Kidney (tissue), 14 donors: ENCODE measurements around the gene POMT2. TPM values are rescaled to one million over a fixed set of nuclear protein-coding genes. Genes with fewer than 3 reads are reported as not detected.
A peak's percentile ranks its signal among the peaks of the same experiment; 100 is the strongest.
"Not testable (repeated sequence)": the region's sequence is repeated elsewhere in the genome, so short reads cannot be mapped to it uniquely, and the experiment has no call there.

Experiments
- DNase-seq, 5 donors: peaks; one replicate each; pipeline ENCODE4 v3.0.0-alpha.2; 2013 to 2020
- FAIRE-seq: peaks from 2 replicates; lab custom pipeline; 2012; peaks lifted over from hg19 to GRCh38; lab: Jason Lieb, UNC
- H3K27ac ChIP-seq, 2 donors: one replicate each; pipeline ENCODE4 v1.7.0; 2013; ENCODE audit warnings: low read depth in 2 of 2, low read length in 2 of 2, inconsistent platforms in 1 of 2
- H3K27me3 ChIP-seq: one replicate; pipeline ENCODE4 v1.7.1; 2013; ENCODE audit warnings: low read length, inconsistent platforms; ENCODE audit not compliant: control insufficient read depth, insufficient read depth
- H3K36me3 ChIP-seq, 3 donors: one replicate each; pipeline versions ENCODE4 v1.7.0 to v1.7.1; 2013; ENCODE audit warnings: low read length in 3 of 3, control low read depth in 1 of 3, inconsistent platforms in 1 of 3; ENCODE audit not compliant: insufficient read depth in 3 of 3, control insufficient read depth in 2 of 3
- H3K4me1 ChIP-seq, 3 donors: one replicate each; pipeline versions ENCODE4 v1.7.0 to v1.7.1; 2013; ENCODE audit warnings: low read length in 3 of 3, inconsistent platforms in 1 of 3, low read depth in 1 of 3; ENCODE audit not compliant: control insufficient read depth in 2 of 3, insufficient read depth in 2 of 3
- H3K4me3 ChIP-seq, 3 donors: one replicate each; pipeline versions ENCODE4 v1.7.0 to v1.8.1; 2013; ENCODE audit warnings: low read length in 3 of 3, control low read depth in 1 of 3, inconsistent platforms in 1 of 3
- H3K9ac ChIP-seq, 3 donors: one replicate each; pipeline versions ENCODE4 v1.7.0 to v1.7.1; 2013; ENCODE audit warnings: low read length in 3 of 3, control low read depth in 1 of 3, inconsistent platforms in 1 of 3
- H3K9me3 ChIP-seq, 3 donors: one replicate each; pipeline versions ENCODE4 v1.7.0 to v1.7.1; 2013; ENCODE audit warnings: low read length in 3 of 3, control low read depth in 1 of 3, inconsistent platforms in 1 of 3; ENCODE audit not compliant: control insufficient read depth in 2 of 3, insufficient read depth in 1 of 3
- CTCF ChIP-seq: IDR thresholded peaks from 3 replicates; pipeline ENCODE4 v1.5.1; 2012; ENCODE audit warnings: mild to moderate bottlenecking, moderate library complexity, borderline replicate concordance; ENCODE audit not compliant: insufficient read depth; ENCODE audit errors: extremely low read depth
- intact Hi-C: fragments of 100-400 bp; cut with DNase I; formaldehyde crosslinking; loops from one replicate; pipeline ENCODE4 v1.11.1; 2022
- polyA plus RNA-seq: library from polyadenylated mRNA; stranded (reverse); fragments of 350-450 nt; fragmentation: Illumina TruSeq; extraction: RNeasy Lipid Tissue Mini Kit (QIAGEN cat#74804); gene quantifications from one replicate; pipeline ENCODE4 v1.2.3, GENCODE V29; 2014; ENCODE audit warnings: low read depth, low replicate concordance; ENCODE audit not compliant: insufficient read depth
- total RNA-seq: library from RNA; stranded (reverse); fragmentation: NEBNext Ultra II Directional; extraction: Animal tissue kit (Norgen Biotek cat#: 25700); gene quantifications from one replicate; pipeline ENCODE4 v1.2.1, GENCODE V29; 2021
- donor health status: control.
- donor health status: control.
- donor health status: control.
- donor health status: control.
- donor health status: control.
- donor health status: DM: yes; HTN: yes; CAD: no.
- donor health status: Normal renal cell carcinoma (clear cell type).

Gene POMT2
- total and polyA plus RNA-seq, 2 donors from 2014 or later, result 18.2 to 34.7 TPM

GRCh38 chr14:77340389-77340788 is 19.7 kb upstream of the POMT2 start:
- H3K36me3 ChIP-seq, result peaks cover 5 to 12% (median 11%) of the 10 kb centered on the region in 3 donors
- H3K9me3 ChIP-seq, result no peaks in the 10 kb centered on the region
- no peaks in the 10 kb centered on the region for H3K4me1 ChIP-seq
- intact Hi-C loops, result no loop called here
- no peak overlapping the region for H3K9ac ChIP-seq
- no peak for TF ChIP-seq CTCF
- no peak overlapping the region for H3K27ac ChIP-seq
- DNase-seq, result no peak
- H3K4me3 ChIP-seq, result no peak overlapping the region
- no peaks in the 10 kb centered on the region for H3K27me3 ChIP-seq
- FAIRE-seq, result no peak

GRCh38 chr14:77339407-77339806 is 18.7 kb upstream of the POMT2 start:
- Histone ChIP-seq H3K4me1 (no peaks in the 10 kb centered on the region), H3K27ac (no peak overlapping the region), H3K9me3 (no peaks in the 10 kb centered on the region), H3K9ac (no peak overlapping the region), H3K4me3 (no peak overlapping the region), H3K27me3 (no peaks in the 10 kb centered on the region), H3K36me3 (peaks cover 5 to 12% (median 11%) of the 10 kb centered on the region in 3 donors)
- no peak for DNase-seq
- no peak for FAIRE-seq
- no peak for TF ChIP-seq CTCF
- intact Hi-C loops, result no loop called here

- no peaks in the 10 kb centered on the region for H3K9me3 ChIP-seq
- no peak for TF ChIP-seq CTCF
- FAIRE-seq (no peak), DNase-seq (peak in 2 of 5 donors; percentile 37 to 42)
- no peaks in the 10 kb centered on the region for H3K27me3 ChIP-seq
- H3K4me1 ChIP-seq, result no peaks in the 10 kb centered on the region
- H3K4me3 ChIP-seq, result no peak overlapping the region
- H3K36me3 ChIP-seq, result peaks cover 5 to 12% (median 11%) of the 10 kb centered on the region in 3 donors
- no peak overlapping the region for H3K9ac ChIP-seq
- no peak overlapping the region for H3K27ac ChIP-seq
- intact Hi-C loops, result no loop called here
These were observed 17.6 kb upstream of the POMT2 start for GRCh38 chr14:77338302-77338701.

GRCh38 chr14:77337880-77338279 is 17.2 kb upstream of the POMT2 start:
- H3K9ac ChIP-seq, result no peak overlapping the region
- no peak overlapping the region for H3K4me3 ChIP-seq
- no peak for DNase-seq
- TF ChIP-seq CTCF, result no peak
- intact Hi-C loops, result no loop called here
- H3K27ac ChIP-seq, result no peak overlapping the region
- H3K27me3 ChIP-seq, result no peaks in the 10 kb centered on the region
- no peaks in the 10 kb centered on the region for H3K4me1 ChIP-seq
- peaks cover 5 to 12% (median 11%) of the 10 kb centered on the region in 3 donors for H3K36me3 ChIP-seq
- H3K9me3 ChIP-seq, result no peaks in the 10 kb centered on the region
- FAIRE-seq, result no peak

GRCh38 chr14:77337255-77337654 is 16.6 kb upstream of the POMT2 start:
- intact Hi-C loops, H3K27me3 ChIP-seq, H3K27ac ChIP-seq, DNase-seq, H3K9ac ChIP-seq, H3K9me3 ChIP-seq, FAIRE-seq, H3K4me3 ChIP-seq, H3K4me1 ChIP-seq: not testable (repeated sequence)
- H3K36me3 ChIP-seq, result peaks cover 5 to 12% (median 11%) of the 10 kb centered on the region in 3 donors
